Esophagus muscularis mucosa (tissue), 4 donors: Measurements from ENCODE around the gene RASL10A. TPM values are rescaled to one million over a fixed set of nuclear protein-coding genes. Genes with fewer than 3 reads are reported as not detected.

Experiments used
- DNase-seq: peaks from one replicate; pipeline ENCODE4 v3.0.0-alpha.2; 2017; ENCODE audit errors: extremely low spot score
- H3K27ac ChIP-seq, 4 donors: fragments of 200-600 bp; sonication (generic); replicated peaks in 1 of 4; 1 replicate in 3 of 4; 2 replicates in 1 of 4; pipeline ENCODE4 v1.5.1; 2016 to 2019; ENCODE audit warnings: mild to moderate bottlenecking in 1 of 4
- H3K27me3 ChIP-seq, 4 donors: fragments of 200-600 bp; sonication (generic); one replicate each; pipeline versions ENCODE4 v1.5.1 to v1.6.0; 2016 to 2019
- H3K36me3 ChIP-seq, 4 donors: fragments of 200-600 bp; sonication (generic); one replicate each; pipeline ENCODE4 v1.5.1; 2016 to 2019
- H3K4me1 ChIP-seq, 4 donors: fragments of 200-600 bp; sonication (generic); one replicate each; pipeline ENCODE4 v1.5.1; 2016 to 2019
- H3K4me3 ChIP-seq, 4 donors: fragments of 200-600 bp; sonication (generic); 1 replicate in 2 of 4; 2 replicates in 2 of 4; pipeline ENCODE4 v1.5.1; 2016 to 2019; ENCODE audit warnings: mild to moderate bottlenecking in 4 of 4, moderate library complexity in 1 of 4
- H3K9me3 ChIP-seq, 4 donors: fragments of 200-600 bp; sonication (generic); 1 replicate in 3 of 4; 2 replicates in 1 of 4; pipeline ENCODE4 v1.5.1; 2016 to 2019
- EP300 ChIP-seq: sonication (generic); formaldehyde crosslinking; IDR thresholded peaks from one replicate; pipeline ENCODE4 v1.6.1; 2017; ENCODE audit warnings: antibody characterized with exemption
- POLR2A ChIP-seq: fragments of 450-650 bp; IDR thresholded peaks from one replicate; pipeline ENCODE4 v1.6.1; 2017; ENCODE audit warnings: antibody characterized with exemption, moderate library complexity, mild to moderate bottlenecking, low read depth
- POLR2AphosphoS5 ChIP-seq, 2 donors: sonication (generic); formaldehyde crosslinking; IDR thresholded peaks; one replicate each; pipeline ENCODE4 v1.6.1; 2017; ENCODE audit warnings: antibody characterized with exemption in 2 of 2
- WGBS: methylation state at CpG from one replicate; pipeline ENCODE4 v1.1.5; 2018; 5-methylcytosine and 5-hydroxymethylcytosine counted together
- intact Hi-C: fragments of 100-400 bp; cut with DNase I; formaldehyde crosslinking; loops from one replicate; pipeline ENCODE4 v1.15.1; 2023
- total RNA-seq, 4 donors: library from RNA; depleted of rRNA; stranded (reverse); fragments of >200 nt; gene quantifications; one replicate each; pipeline versions ENCODE4 v1.1.0 to v1.2.1, GENCODE V29; 2016
- TF ChIP-seq, protein P1 (sequence below), 3 experiments: fragments of 200-600 bp in 2 of 3; fragments of 450-650 bp in 1 of 3; sonication (generic) in 2 of 3; IDR thresholded peaks; one replicate each; pipeline ENCODE4 v1.5.1; 2017 to 2019; ENCODE audit warnings: antibody characterized with exemption in 3 of 3, mild to moderate bottlenecking in 2 of 3, moderate library complexity in 1 of 3

RASL10A gene
- total RNA-seq, 4 donors from 2014 or later, result 0.50 to 1.6 (median 0.84) TPM; not detected in 1

DNA sequence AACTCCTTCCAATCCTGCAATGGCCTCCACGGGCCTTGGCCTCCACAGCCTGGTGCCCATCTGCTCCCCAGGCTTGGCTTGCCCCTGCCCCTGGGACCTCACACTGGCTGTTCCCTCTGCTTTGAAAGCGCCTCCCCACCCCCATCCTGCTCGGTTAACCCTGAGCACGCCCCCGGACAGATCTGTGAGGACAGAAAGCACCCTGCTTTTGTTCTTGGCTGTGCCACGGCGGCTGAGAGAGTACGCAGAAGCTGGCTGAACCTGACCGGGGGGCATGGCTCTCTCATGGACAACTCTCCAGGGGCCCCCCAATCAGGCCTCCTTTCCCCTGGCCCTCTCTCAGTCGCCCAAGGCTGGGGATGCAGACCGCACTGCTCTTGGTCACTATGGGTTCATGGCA is 20.2 kb upstream of the RASL10A start:
- H3K27ac ChIP-seq, result no peak overlapping the region
- TF ChIP-seq EP300 (no peak), POLR2A (no peak), POLR2AphosphoS5 (IDR thresholded peaks at IDR 0.05) (no peak)
- TF ChIP-seq, protein P1, sequence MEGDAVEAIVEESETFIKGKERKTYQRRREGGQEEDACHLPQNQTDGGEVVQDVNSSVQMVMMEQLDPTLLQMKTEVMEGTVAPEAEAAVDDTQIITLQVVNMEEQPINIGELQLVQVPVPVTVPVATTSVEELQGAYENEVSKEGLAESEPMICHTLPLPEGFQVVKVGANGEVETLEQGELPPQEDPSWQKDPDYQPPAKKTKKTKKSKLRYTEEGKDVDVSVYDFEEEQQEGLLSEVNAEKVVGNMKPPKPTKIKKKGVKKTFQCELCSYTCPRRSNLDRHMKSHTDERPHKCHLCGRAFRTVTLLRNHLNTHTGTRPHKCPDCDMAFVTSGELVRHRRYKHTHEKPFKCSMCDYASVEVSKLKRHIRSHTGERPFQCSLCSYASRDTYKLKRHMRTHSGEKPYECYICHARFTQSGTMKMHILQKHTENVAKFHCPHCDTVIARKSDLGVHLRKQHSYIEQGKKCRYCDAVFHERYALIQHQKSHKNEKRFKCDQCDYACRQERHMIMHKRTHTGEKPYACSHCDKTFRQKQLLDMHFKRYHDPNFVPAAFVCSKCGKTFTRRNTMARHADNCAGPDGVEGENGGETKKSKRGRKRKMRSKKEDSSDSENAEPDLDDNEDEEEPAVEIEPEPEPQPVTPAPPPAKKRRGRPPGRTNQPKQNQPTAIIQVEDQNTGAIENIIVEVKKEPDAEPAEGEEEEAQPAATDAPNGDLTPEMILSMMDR (IDR thresholded peaks at IDR 0.05), result no peak
- 95% methylated on average over 8 of the region's 11 CpGs for WGBS
- no peak overlapping the region for H3K4me3 ChIP-seq
- H3K9me3 ChIP-seq, result no peaks in the 10 kb centered on the region
- H3K4me1 ChIP-seq, result peaks cover 0 to 8% (median 6%) of the 10 kb centered on the region in 4 donors
- no peaks in the 10 kb centered on the region for H3K27me3 ChIP-seq
- peaks cover 50 to 100% (median 97%) of the 10 kb centered on the region in 4 donors for H3K36me3 ChIP-seq
- intact Hi-C loops, result no loop called here
- DNase-seq, result no peak

GRCh38 chr22:29334696-29335344 is 19.3 kb upstream of the RASL10A start:
- intact Hi-C loops, result no loop called here
- peaks cover 50 to 100% (median 97%) of the 10 kb centered on the region in 4 donors for H3K36me3 ChIP-seq
- H3K27me3 ChIP-seq, result no peaks in the 10 kb centered on the region
- 95% methylated on average over 12 of the region's 12 CpGs for WGBS
- H3K4me1 ChIP-seq, result peaks cover 4 to 13% (median 10%) of the 10 kb centered on the region in 4 donors
- H3K27ac ChIP-seq, result no peak overlapping the region
- TF ChIP-seq POLR2AphosphoS5 (IDR thresholded peaks at IDR 0.05), result no peak
- TF ChIP-seq, protein P1 (IDR thresholded peaks at IDR 0.05), result no peak
- no peak for TF ChIP-seq POLR2A
- no peak for TF ChIP-seq EP300
- no peak for DNase-seq
- no peak overlapping the region for H3K4me3 ChIP-seq
- no peaks in the 10 kb centered on the region for H3K9me3 ChIP-seq

DNA sequence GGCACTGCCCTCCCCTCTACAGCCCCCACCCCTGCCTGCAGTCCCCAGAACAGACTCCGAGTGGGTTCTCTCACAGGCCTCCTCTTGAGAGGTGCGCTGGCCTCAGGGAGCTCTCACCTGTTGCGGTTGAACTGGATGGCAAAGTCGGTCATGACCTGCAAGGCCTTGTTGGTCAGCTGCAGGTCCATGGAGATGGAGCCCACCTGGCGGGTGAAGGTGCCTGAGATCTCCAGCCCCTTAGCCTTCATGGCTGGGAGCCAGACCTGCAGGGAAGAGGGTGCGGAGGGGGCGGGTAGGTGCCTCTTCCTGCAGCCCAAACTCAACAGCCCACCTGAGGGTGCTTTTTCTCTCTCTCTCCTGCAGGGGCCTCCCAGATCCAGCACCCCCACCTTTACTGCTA is 18.7 kb upstream of the RASL10A start:
- Histone ChIP-seq H3K36me3 (peaks cover 51 to 100% (median 97%) of the 10 kb centered on the region in 4 donors), H3K27ac (no peak overlapping the region), H3K9me3 (no peaks in the 10 kb centered on the region), H3K4me3 (no peak overlapping the region), H3K4me1 (peaks cover 4 to 13% (median 10%) of the 10 kb centered on the region in 4 donors), H3K27me3 (no peaks in the 10 kb centered on the region)
- WGBS, result 84% methylated on average over 7 of the region's 7 CpGs
- no peak for DNase-seq
- intact Hi-C loops, result no loop called here
- no peak for TF ChIP-seq POLR2AphosphoS5 (IDR thresholded peaks at IDR 0.05)
- TF ChIP-seq, protein P1 (IDR thresholded peaks at IDR 0.05), result no peak

- Histone ChIP-seq H3K4me1 (peaks cover 4 to 13% (median 10%) of the 10 kb centered on the region in 4 donors), H3K9me3 (no peaks in the 10 kb centered on the region), H3K27ac (no peak overlapping the region), H3K27me3 (no peaks in the 10 kb centered on the region), H3K4me3 (no peak overlapping the region), H3K36me3 (peaks cover 46 to 100% (median 97%) of the 10 kb centered on the region in 4 donors)
- WGBS, result 100% methylated on average over 2 of the region's 8 CpGs
- TF ChIP-seq POLR2A (no peak), POLR2AphosphoS5 (IDR thresholded peaks at IDR 0.05) (no peak), EP300 (no peak)
- TF ChIP-seq, protein P1 (IDR thresholded peaks at IDR 0.05), result no peak
- intact Hi-C loops, result no loop called here
- DNase-seq, result no peak
Measured at GRCh38 chr22:29332886-29333496, 17.5 kb upstream of the RASL10A start.
